GM23248 (cell line): Measurements from ENCODE around the gene CSNK1A1. TPM values are rescaled to one million over a fixed set of nuclear protein-coding genes. Genes with fewer than 3 reads are reported as not detected.
A peak's percentile ranks its signal among the peaks of the same experiment; 100 is the strongest.

ENCODE experiments used
- DNase-seq: peaks from one replicate; pipeline ENCODE4 v3.0.0-alpha.2; 2015
- H2AFZ ChIP-seq: fragments of 200-600 bp; sonication (generic); 2 replicates; pipeline ENCODE4 v1.6.1; 2016; ENCODE audit warnings: antibody characterized with exemption
- H3F3A ChIP-seq: fragments of 200-600 bp; sonication (generic); 2 replicates; pipeline ENCODE4 v1.6.1; 2016; ENCODE audit warnings: mild to moderate bottlenecking, antibody characterized with exemption, mixed run types; ENCODE audit not compliant: insufficient read depth
- H3K27ac ChIP-seq: fragments of 200-600 bp; sonication (generic); 2 replicates; pipeline ENCODE4 v1.5.1; 2016; ENCODE audit warnings: mild to moderate bottlenecking
- H3K27me3 ChIP-seq: fragments of 200-600 bp; sonication (generic); replicated peaks from 2 replicates; pipeline ENCODE4 v1.6.1; 2016; ENCODE audit warnings: mild to moderate bottlenecking; ENCODE audit not compliant: insufficient read depth
- H3K36me3 ChIP-seq: fragments of 200-600 bp; sonication (generic); 2 replicates; pipeline ENCODE4 v1.6.1; 2016; ENCODE audit warnings: low read depth, mild to moderate bottlenecking
- H3K4me1 ChIP-seq: fragments of 200-600 bp; sonication (generic); 2 replicates; pipeline ENCODE4 v1.6.1; 2016; ENCODE audit warnings: mild to moderate bottlenecking; ENCODE audit not compliant: insufficient read depth
- H3K4me2 ChIP-seq: fragments of 200-600 bp; sonication (generic); one replicate; pipeline ENCODE4 v1.6.1; 2016; ENCODE audit warnings: mild to moderate bottlenecking; ENCODE audit not compliant: unreplicated experiment
- H3K4me3 ChIP-seq: fragments of 200-600 bp; sonication (generic); 2 replicates; pipeline ENCODE4 v1.5.1; 2016; ENCODE audit warnings: mild to moderate bottlenecking
- H3K79me2 ChIP-seq: fragments of 200-600 bp; sonication (generic); 2 replicates; pipeline ENCODE4 v1.6.1; 2016; ENCODE audit warnings: mild to moderate bottlenecking; ENCODE audit not compliant: insufficient read depth
- H3K9ac ChIP-seq: fragments of 200-600 bp; sonication (generic); 2 replicates; pipeline ENCODE4 v1.6.1; 2016; ENCODE audit warnings: mild to moderate bottlenecking
- H3K9me2 ChIP-seq: fragments of 200-600 bp; sonication (generic); 2 replicates; pipeline ENCODE4 v1.6.1; 2016; ENCODE audit warnings: mixed run types, mild to moderate bottlenecking, moderate library complexity; ENCODE audit not compliant: insufficient read depth
- H3K9me3 ChIP-seq: fragments of 200-600 bp; sonication (generic); one replicate; pipeline ENCODE4 v1.6.1; 2017; ENCODE audit warnings: low read depth
- H4K20me1 ChIP-seq: fragments of 200-600 bp; sonication (generic); 2 replicates; pipeline ENCODE4 v1.6.0; 2016; ENCODE audit not compliant: insufficient read depth
- EZH2 ChIP-seq: fragments of 200-600 bp; sonication (generic); IDR thresholded peaks from 2 replicates; pipeline ENCODE4 v1.6.1; 2018; ENCODE audit warnings: antibody characterized with exemption, mild to moderate bottlenecking; ENCODE audit not compliant: insufficient read depth, poor library complexity, severe bottlenecking
- EZH2phosphoT487 ChIP-seq: fragments of 200-600 bp; sonication (generic); IDR thresholded peaks from 2 replicates; pipeline ENCODE4 v1.6.1; 2018; ENCODE audit warnings: antibody characterized with exemption, moderate library complexity, mild to moderate bottlenecking, low read depth; ENCODE audit not compliant: insufficient read depth
- WGBS, 2 experiments: methylation state at CpG; one replicate each; pipeline ENCODE4 v1.1.6; 2015 to 2017; ENCODE audit warnings: low lambda C conversion rate in 2 of 2, low coverage in 1 of 2; ENCODE audit errors: missing lambda C conversion rate in 2 of 2; 5-methylcytosine and 5-hydroxymethylcytosine counted together
- in situ Hi-C: fragments of 300-500 bp; cut with MboI; formaldehyde crosslinking; loops from 2 replicates; pipeline ENCODE4 v1.15.0; 2020
- polyA plus RNA-seq: library from polyadenylated mRNA; unstranded; fragments of >200 nt; fragmentation: Nextera tagmentation; extraction: Ambion mirVana; gene quantifications from 2 replicates; pipeline ENCODE4 v1.2.1, GENCODE V29; 2016
- total RNA-seq: library from RNA; depleted of rRNA; stranded (reverse); fragments of >200 nt; shearing (Covaris generic); gene quantifications from 2 replicates; pipeline ENCODE4 v1.2.3, GENCODE V29; 2014

The CSNK1A1 gene
- total and polyA plus RNA-seq, 2 experiments from 2014 or later, result 228 to 415 TPM

DNA sequence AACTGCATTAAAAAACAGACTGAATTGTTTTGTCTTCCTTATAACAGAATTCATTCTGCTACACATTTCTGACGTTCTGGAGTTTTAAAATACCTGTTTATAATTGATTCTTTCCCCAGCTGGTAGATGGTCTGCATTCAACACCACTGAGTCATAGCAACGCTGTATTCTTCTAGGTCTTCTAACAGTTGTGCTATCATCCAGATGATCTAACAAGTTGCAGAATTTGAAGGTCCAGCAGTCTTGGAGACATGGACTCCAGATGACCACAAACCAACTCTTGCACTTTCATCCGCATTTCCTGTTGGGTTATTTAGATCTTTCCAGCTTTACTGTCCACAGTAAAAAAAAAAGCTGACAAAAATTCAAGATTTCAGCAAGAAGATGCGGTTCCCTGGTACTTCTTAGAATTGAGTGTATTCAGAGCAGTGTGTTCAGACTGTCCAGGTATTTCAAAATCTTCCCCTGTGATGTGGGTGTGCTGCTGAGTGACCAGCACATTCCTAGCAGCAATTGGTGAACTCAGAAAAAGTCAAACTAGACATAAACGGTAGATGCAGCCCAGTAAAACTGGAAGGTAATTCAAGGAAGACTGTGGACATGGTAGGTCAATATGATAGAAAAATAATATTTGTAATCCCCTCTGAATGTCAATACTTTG lies 50.2 kb downstream of the CSNK1A1 start:
- in situ Hi-C loops, result no loop called here
- peak; percentile 90 for DNase-seq
- Histone ChIP-seq H3K27me3 (no peaks in the 10 kb centered on the region), H3K9ac (peak overlapping the region; percentile 31; the same call in 1 of the 2 replicates), H3K79me2 (peaks cover 76% of the 10 kb centered on the region), H3K9me2 (no peaks in the 10 kb centered on the region), H3K4me1 (peaks cover 80% of the 10 kb centered on the region), H3K9me3 (no peaks in the 10 kb centered on the region), H3K4me2 (peak overlapping the region; percentile 57), H3K27ac (peak overlapping the region; percentile 74), H2AFZ (no peak overlapping the region), H3K36me3 (peaks cover 71% of the 10 kb centered on the region), H4K20me1 (no peaks in the 10 kb centered on the region), H3F3A (peaks cover 90% of the 10 kb centered on the region), H3K4me3 (no peak overlapping the region)
- TF ChIP-seq EZH2, result no peak
- TF ChIP-seq EZH2phosphoT487, result 0 out of 2 replicates have a peak, but pooled peaks have one; percentile 60
- WGBS, 2 experiments, result 20 to 21% methylated on average over 5 of the region's 5 CpGs

DNA sequence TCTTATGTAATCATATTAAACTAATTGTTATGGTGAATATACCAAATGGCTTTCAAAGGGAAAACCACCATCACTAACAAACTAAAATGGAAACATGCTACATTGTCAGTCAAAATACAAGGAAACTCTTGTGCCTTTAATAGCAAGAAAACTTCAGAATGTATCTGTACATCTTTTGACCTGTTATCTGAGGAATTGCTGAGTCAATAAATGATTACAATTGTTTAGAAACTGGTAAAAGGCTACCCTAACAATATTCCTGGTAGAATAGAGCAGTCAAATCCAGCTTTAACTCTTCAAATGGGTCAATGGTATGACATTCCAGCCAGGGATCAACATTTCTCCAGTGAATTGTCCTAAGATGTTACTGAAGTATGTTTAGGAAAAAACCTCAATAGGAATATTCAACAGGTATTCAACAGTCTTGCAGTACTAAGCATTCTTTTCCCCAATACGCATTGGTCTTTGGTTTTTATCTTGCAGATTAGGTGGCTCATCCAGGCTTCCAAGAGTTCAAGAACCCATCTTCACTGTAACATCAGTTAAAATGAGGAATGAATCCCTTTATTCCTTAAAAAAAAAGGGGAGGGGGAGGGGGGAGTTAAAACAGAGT lies 52.4 kb downstream of the CSNK1A1 start:
- DNase-seq, result no peak
- Histone ChIP-seq H3K4me2 (peak overlapping the region; percentile 48), H3K79me2 (peaks cover 78% of the 10 kb centered on the region), H3K27me3 (no peaks in the 10 kb centered on the region), H3K4me1 (peaks cover 89% of the 10 kb centered on the region), H3K9me2 (no peaks in the 10 kb centered on the region), H2AFZ (no peak overlapping the region), H3K9me3 (no peaks in the 10 kb centered on the region), H4K20me1 (no peaks in the 10 kb centered on the region), H3K9ac (no peak overlapping the region), H3K27ac (peak overlapping the region; percentile 88), H3K36me3 (peaks cover 71% of the 10 kb centered on the region), H3K4me3 (no peak overlapping the region), H3F3A (peaks cover 92% of the 10 kb centered on the region)
- in situ Hi-C loops, result no loop called here
- 95 to 100% methylated on average over 1 of the region's 1 CpG for WGBS, 2 experiments
- TF ChIP-seq EZH2 (no peak), EZH2phosphoT487 (no peak)

DNA sequence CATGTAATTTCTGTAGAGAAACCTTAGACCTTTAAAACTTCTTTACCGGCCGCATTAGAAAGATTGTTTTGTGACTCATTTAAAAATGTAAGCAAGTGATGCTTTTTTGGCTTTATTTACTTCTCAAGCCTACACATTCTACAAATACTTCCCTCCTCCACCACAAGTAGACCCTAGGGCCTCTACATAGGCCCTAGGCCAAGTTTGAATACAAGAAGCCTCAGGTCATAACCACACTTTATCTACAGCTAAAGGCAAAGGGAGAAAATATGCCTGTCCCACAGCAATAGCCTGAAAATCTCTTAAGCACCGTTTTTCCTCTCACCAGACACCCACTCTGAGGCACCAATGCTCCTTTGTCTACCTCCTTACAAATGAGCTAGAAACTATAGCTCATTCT lies 53.9 kb downstream of the CSNK1A1 start:
- Histone ChIP-seq H3K9me3 (no peaks in the 10 kb centered on the region), H3K9ac (peak overlapping the region; percentile 68), H3K36me3 (peaks cover 74% of the 10 kb centered on the region), H3K79me2 (peaks cover 69% of the 10 kb centered on the region), H2AFZ (no peak overlapping the region), H4K20me1 (no peaks in the 10 kb centered on the region), H3K4me1 (peaks cover 81% of the 10 kb centered on the region), H3K4me3 (peak overlapping the region; percentile 23), H3F3A (peaks cover 92% of the 10 kb centered on the region), H3K4me2 (peak overlapping the region; percentile 48), H3K27me3 (no peaks in the 10 kb centered on the region), H3K27ac (peak overlapping the region; percentile 88), H3K9me2 (no peaks in the 10 kb centered on the region)
- peak; percentile 94 for DNase-seq
- WGBS, 2 experiments, result 0 to 1% methylated on average over 3 of the region's 3 CpGs
- in situ Hi-C loops, result no loop called here
- TF ChIP-seq EZH2phosphoT487 (no peak), EZH2 (no peak)

DNA sequence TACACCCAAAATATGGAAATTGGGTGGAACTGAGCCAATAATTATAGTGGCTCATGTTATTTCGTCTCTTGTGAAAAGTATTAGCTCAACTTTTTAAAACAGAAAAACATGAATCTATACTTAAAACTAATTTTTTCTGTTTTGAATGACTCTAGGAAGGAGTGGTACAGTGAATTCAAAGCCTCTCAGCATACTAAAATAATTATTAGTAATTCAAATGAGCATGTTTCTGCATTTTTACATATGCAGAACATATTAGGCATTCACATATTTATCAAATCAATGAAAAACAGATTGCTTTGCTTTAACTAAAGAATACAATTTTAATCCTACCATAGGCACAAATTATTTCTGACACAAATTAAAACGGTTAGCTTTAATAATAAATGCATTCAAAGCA lies 54.3 kb downstream of the CSNK1A1 start:
- Histone ChIP-seq H3K4me2 (peak overlapping the region; percentile 41), H3K27ac (peak overlapping the region; percentile 88), H3K79me2 (peaks cover 67% of the 10 kb centered on the region), H3K27me3 (no peaks in the 10 kb centered on the region), H3K9me2 (no peaks in the 10 kb centered on the region), H3K4me3 (peak overlapping the region; percentile 18), H3K36me3 (peaks cover 77% of the 10 kb centered on the region), H3K9me3 (no peaks in the 10 kb centered on the region), H3F3A (peaks cover 93% of the 10 kb centered on the region), H3K4me1 (peaks cover 83% of the 10 kb centered on the region), H4K20me1 (no peaks in the 10 kb centered on the region), H3K9ac (peak overlapping the region; percentile 68), H2AFZ (no peak overlapping the region)
- in situ Hi-C loops, result no loop called here
- no peak for DNase-seq
- WGBS, 2 experiments, result 9 to 18% methylated on average over 2 of the region's 2 CpGs
- no peak for TF ChIP-seq EZH2phosphoT487
- TF ChIP-seq EZH2, result no peak
